ENCODE measurements around the gene AGBL4.

AGBL4 gene

DNA sequence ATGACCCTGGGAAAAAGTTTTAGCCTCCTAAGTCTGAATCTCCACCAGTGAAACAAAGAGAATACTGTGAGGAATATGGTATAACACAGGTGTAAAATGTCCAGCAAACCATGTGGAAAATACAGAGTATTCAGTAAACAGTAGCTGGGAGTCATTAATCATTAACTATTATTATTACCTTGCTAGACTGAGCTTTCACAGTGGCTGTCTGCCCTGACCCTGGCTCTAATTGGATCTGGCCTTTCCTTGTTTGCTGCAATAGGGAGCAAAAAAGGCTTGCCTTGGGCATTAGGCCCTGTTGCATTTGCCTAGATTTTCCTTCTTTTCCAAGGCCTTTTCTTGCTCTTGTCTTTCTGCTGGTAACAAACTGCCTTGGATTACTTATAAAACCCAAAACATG is 1068.0 kb downstream of the AGBL4 start:
- Mint-ChIP-seq H3K27ac (no peak overlapping the region), H3K27me3 (ENCODE audit: low read depth) (no peaks in the 10 kb centered on the region), H3K9me3 (no peaks in the 10 kb centered on the region), H3K4me3 (no peak overlapping the region), H3K36me3 (ENCODE audit: low read depth) (no peaks in the 10 kb centered on the region), H3K4me1 (ENCODE audit: low read depth) (no peaks in the 10 kb centered on the region)
- DNase-seq (ENCODE audit: low spot score): no peak

DNA sequence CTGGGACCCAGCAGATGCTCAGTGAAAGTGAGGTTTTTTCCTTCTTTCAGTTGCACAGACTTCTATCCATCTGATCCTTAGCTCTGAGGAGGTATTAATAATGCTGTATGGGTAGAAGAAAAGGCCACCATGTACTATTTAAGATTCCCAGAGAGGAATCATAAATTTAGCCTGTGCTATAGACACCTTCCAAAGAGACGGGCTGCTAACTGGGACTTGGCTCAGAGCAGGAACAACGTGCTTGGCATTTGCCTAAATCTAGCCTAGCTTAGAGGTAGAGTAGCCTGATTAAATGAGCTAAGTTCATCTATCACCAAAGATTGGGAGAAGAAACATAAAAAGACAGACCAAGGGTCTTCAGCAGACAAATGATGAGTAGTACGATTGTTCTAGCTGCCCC is 1070.1 kb downstream of the AGBL4 start:
- H3K4me3 Mint-ChIP-seq: no peak overlapping the region
- H3K27ac Mint-ChIP-seq: no peak overlapping the region
- no peaks in the 10 kb centered on the region for H3K27me3 Mint-ChIP-seq (ENCODE audit: low read depth)
- no peaks in the 10 kb centered on the region for H3K9me3 Mint-ChIP-seq
- H3K36me3 Mint-ChIP-seq (ENCODE audit: low read depth): no peaks in the 10 kb centered on the region
- no peaks in the 10 kb centered on the region for H3K4me1 Mint-ChIP-seq (ENCODE audit: low read depth)
- no peak for DNase-seq (ENCODE audit: low spot score)

DNA sequence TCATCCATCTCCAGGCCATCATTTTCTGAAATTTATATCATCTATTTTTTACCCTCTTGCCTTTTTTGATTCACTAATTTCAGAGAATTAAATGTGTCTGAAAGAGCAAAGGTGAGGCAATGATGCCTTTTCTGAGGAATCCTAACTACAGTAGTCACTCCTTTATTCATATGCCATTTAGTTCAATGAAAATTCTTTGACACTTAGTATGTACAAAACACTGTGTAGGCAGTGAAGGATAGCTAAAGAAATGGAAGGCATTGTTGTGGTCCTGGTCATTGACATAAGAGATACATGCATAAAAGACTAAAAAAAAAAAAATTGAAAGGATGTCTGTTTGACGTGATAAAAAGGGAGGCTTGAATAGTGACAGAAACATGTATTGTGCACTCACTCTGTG is 1075.2 kb downstream of the AGBL4 start:
- Mint-ChIP-seq H3K4me1 (ENCODE audit: low read depth) (no peaks in the 10 kb centered on the region), H3K27me3 (ENCODE audit: low read depth) (no peaks in the 10 kb centered on the region), H3K9me3 (no peaks in the 10 kb centered on the region), H3K4me3 (no peak overlapping the region), H3K27ac (no peak overlapping the region), H3K36me3 (ENCODE audit: low read depth) (no peaks in the 10 kb centered on the region)
- no peak for DNase-seq (ENCODE audit: low spot score)

DNA sequence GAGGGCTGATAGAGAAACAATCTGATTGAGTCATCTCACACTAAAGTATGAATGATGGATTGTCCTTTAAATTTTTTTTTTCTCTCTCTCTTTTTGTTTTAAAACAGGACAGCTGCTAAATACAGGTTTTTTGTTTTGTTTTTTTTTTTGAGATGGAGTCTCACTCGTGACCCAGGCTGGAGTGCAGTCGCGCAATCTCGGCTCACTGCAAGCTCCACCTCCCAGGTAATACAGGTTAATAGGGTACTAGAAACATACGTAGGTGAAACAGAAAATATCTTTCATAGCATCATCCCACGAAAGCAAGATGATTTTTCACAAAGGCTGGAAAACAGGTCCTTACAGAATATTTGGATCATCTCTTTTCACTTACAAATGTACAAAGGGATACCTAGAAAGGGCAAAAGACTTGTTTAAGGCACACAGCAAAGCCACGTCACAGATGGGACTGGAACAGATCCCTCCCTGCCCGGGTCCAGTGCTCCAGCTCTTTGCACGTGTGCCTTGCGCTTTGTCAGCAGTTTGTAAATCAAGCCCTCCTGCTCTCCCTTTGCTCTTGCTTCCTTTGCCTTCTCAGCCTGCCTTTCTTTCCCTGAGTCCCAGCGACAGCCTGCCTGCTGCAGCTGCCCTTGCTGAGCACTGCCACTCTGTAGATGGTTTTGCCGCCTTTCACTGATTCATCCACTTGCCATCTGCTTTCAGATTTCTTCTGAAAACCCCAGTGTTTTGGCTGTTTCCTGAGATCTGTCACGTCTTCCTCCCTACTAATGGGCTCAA is 1075.8 kb downstream of the AGBL4 start:
- Mint-ChIP-seq H3K27me3 (ENCODE audit: low read depth) (no peaks in the 10 kb centered on the region), H3K36me3 (ENCODE audit: low read depth) (no peaks in the 10 kb centered on the region), H3K27ac (no peak overlapping the region), H3K9me3 (no peaks in the 10 kb centered on the region), H3K4me3 (no peak overlapping the region), H3K4me1 (ENCODE audit: low read depth) (no peaks in the 10 kb centered on the region)
- no peak for DNase-seq (ENCODE audit: low spot score)

DNA sequence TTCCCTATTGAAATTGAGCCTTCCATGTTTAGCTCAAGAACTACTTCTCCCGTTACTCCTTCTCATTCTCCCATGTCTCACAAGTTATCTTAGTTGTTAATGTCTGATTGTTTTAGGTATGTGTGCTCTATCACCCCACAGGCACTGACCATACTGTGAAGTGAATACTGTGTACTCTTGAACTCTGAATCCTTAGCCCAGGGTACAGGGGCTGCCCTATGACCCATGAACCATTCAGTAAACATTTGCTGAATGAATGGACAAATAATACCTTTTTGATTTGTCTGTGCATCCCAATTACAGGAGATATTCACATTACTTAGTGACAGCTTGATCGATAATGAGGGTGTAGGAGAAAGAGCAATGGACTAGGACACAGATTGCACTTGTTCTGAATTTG is 1077.7 kb downstream of the AGBL4 start:
- H3K4me3 Mint-ChIP-seq: no peak overlapping the region
- DNase-seq (ENCODE audit: low spot score): no peak
- H3K27me3 Mint-ChIP-seq (ENCODE audit: low read depth): no peaks in the 10 kb centered on the region
- no peaks in the 10 kb centered on the region for H3K4me1 Mint-ChIP-seq (ENCODE audit: low read depth)
- no peak overlapping the region for H3K27ac Mint-ChIP-seq
- no peaks in the 10 kb centered on the region for H3K9me3 Mint-ChIP-seq
- H3K36me3 Mint-ChIP-seq (ENCODE audit: low read depth): no peaks in the 10 kb centered on the region

DNA sequence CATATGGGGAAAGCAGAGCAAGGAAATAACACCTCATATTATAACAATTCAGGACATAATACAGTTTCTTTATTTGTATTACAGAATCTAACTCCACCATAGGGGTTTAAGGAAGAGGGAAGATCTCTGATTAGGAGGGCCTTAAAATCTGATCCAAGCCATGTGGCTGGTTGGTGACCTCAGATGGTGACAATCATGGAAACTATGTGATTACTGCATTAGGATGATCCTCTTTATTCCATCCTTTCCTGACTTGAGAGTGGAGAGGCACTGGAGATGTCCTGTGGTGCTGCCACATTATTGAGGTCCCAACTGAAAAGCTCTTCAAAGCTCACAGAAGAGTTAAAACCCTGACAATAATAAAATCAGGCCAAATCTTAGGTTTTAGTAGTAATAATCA is 1078.9 kb downstream of the AGBL4 start:
- Mint-ChIP-seq H3K4me3 (no peak overlapping the region), H3K36me3 (ENCODE audit: low read depth) (no peaks in the 10 kb centered on the region), H3K27me3 (ENCODE audit: low read depth) (no peaks in the 10 kb centered on the region), H3K4me1 (ENCODE audit: low read depth) (no peaks in the 10 kb centered on the region), H3K9me3 (no peaks in the 10 kb centered on the region), H3K27ac (no peak overlapping the region)
- DNase-seq (ENCODE audit: low spot score): no peak

DNA sequence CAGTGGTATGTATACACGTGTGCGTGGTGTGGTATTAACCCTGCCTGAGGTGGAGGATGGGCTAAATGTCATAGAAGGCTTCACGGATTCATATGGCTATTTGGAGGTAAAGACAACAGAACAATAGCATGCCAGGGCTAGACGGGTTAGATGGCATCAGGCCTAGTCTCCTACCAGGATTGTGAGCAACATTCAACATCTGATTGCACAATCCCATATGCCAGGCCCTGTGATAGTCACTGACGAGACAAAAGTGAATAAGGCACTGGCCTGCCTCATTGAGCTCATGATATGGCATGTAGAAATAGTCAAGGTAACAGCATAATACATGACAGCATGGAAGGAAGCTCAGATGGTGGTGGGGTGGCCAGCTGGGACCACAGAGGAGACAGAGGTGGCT is 1079.9 kb downstream of the AGBL4 start:
- no peaks in the 10 kb centered on the region for H3K36me3 Mint-ChIP-seq (ENCODE audit: low read depth)
- H3K27me3 Mint-ChIP-seq (ENCODE audit: low read depth): no peaks in the 10 kb centered on the region
- DNase-seq (ENCODE audit: low spot score): no peak
- no peaks in the 10 kb centered on the region for H3K9me3 Mint-ChIP-seq
- H3K4me3 Mint-ChIP-seq: no peak overlapping the region
- H3K27ac Mint-ChIP-seq: no peak overlapping the region
- H3K4me1 Mint-ChIP-seq (ENCODE audit: low read depth): no peaks in the 10 kb centered on the region

DNA sequence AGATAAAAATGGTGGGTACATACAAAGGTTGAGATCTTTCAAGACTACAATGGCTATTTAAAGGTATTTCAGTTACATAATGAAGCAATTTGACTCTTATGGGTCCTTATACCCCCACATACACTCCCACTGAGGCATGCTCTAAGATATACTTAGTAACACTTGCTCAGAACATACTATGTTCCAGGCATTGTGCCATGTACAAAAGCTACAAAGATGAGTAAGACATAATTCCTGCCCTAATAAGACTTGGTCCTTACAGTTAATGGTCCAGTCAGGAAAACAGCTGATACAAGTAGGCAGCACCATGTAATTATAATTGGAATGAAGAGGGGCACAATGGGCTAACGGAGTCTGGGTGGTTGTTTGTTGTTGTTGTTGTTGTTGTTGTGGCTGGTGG is 1080.4 kb downstream of the AGBL4 start:
- Mint-ChIP-seq H3K27ac (no peak overlapping the region), H3K36me3 (ENCODE audit: low read depth) (no peaks in the 10 kb centered on the region), H3K4me1 (ENCODE audit: low read depth) (no peaks in the 10 kb centered on the region), H3K9me3 (no peaks in the 10 kb centered on the region), H3K4me3 (no peak overlapping the region), H3K27me3 (ENCODE audit: low read depth) (no peaks in the 10 kb centered on the region)
- no peak for DNase-seq (ENCODE audit: low spot score)

DNA sequence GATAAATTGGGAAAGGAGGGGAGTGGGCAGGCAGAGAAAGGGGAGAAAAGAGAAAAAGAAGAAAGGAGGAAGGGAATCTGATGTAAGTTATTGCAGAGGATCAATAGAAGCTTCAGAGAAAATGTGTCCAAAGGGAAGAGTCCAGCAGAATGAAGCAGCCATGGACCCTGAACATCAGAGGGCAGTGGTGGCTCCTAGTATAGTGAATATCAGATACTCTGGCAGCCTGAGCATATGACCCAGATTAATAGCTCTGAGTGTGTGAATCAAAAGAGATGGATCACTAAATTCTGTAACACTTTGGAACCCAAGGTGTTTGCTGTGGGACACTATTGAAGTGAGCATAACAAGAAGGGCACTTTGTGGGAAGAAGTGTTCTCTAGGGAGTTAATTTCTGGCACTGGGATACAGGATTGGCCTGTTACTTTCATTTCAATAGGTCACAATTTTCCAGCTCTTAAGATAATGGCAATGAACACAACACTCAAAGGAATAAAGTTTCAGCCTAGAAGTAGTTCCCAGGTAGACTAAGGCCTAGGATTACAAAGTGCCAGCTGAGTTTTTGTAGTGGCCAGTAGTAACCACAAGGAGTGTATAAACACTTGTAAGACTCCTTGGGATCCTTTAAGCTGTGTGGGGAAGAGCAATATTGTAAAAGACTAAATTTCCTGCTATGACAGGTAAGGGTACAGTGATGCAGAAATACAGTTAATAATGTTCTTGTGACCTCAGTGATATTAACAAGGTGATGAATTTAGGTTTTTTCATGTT is 1082.6 kb downstream of the AGBL4 start:
- DNase-seq (ENCODE audit: low spot score): no peak
- H3K27me3 Mint-ChIP-seq (ENCODE audit: low read depth): no peaks in the 10 kb centered on the region
- no peak overlapping the region for H3K4me3 Mint-ChIP-seq
- no peaks in the 10 kb centered on the region for H3K36me3 Mint-ChIP-seq (ENCODE audit: low read depth)
- H3K27ac Mint-ChIP-seq: no peak overlapping the region
- H3K9me3 Mint-ChIP-seq: no peaks in the 10 kb centered on the region
- H3K4me1 Mint-ChIP-seq (ENCODE audit: low read depth): no peaks in the 10 kb centered on the region

DNA sequence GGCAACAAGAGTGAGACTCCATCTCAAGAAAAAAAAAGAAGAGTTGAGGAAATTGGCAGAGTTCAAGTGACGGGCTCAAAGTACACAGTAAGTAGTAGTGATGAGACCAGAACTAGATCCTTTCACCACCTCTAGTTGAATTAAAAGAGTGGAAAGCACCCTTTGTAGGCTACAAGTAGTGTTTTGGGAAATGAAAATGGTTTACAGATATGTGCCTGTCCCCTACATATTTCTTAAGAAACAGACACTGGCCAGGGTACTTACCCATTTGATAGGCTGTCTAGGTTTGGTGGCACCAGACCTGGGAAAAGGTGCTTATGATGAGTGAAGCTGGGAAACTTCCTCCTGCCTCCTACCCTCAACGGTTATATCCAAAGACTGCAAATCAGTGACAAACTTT is 1083.4 kb downstream of the AGBL4 start:
- H3K36me3 Mint-ChIP-seq (ENCODE audit: low read depth): no peaks in the 10 kb centered on the region
- no peaks in the 10 kb centered on the region for H3K4me1 Mint-ChIP-seq (ENCODE audit: low read depth)
- H3K27me3 Mint-ChIP-seq (ENCODE audit: low read depth): no peaks in the 10 kb centered on the region
- no peak for DNase-seq (ENCODE audit: low spot score)
- H3K4me3 Mint-ChIP-seq: no peak overlapping the region
- H3K27ac Mint-ChIP-seq: no peak overlapping the region
- no peaks in the 10 kb centered on the region for H3K9me3 Mint-ChIP-seq

DNA sequence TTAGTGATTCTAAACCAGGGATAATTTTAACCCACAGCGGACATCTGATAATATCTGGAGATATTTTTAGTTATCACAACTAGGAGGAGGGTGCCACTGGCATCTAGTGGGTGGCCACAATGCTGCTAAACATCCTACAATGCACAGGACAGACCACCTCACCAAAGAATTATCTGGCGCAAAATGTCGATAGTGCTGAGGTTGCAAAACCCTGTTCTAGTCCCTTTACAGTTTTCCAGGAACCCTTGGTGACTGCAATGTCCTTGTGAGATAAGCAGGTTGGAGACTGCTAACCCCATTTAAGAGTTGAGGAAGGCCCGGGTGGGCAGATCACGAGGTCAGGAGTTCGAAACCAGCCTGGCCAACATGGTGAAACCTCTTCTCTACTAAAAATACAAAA is 1083.9 kb downstream of the AGBL4 start:
- no peaks in the 10 kb centered on the region for H3K4me1 Mint-ChIP-seq (ENCODE audit: low read depth)
- H3K9me3 Mint-ChIP-seq: no peaks in the 10 kb centered on the region

DNA sequence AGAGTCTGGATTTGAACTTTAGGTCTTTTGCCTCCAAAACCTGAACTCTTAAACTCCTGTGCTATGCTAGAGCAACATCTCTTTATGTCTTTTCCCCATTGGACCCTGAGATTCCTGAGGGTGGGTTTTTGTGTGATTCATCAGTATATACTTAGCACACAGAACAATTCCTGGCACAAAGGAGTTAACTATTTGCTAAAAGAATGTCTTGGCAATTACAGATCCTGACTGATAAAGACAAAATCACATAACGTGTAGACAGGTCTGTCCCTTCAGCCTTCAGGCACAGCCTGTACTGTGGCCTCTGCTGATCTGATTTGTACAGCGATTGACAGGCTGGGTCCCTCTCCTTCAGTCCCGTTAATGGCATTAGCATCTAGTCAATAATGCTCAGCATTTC is 1084.7 kb downstream of the AGBL4 start:
- H3K27me3 Mint-ChIP-seq (ENCODE audit: low read depth): no peaks in the 10 kb centered on the region
- DNase-seq (ENCODE audit: low spot score): no peak
- H3K36me3 Mint-ChIP-seq (ENCODE audit: low read depth): no peaks in the 10 kb centered on the region
- no peak overlapping the region for H3K27ac Mint-ChIP-seq
- no peaks in the 10 kb centered on the region for H3K4me1 Mint-ChIP-seq (ENCODE audit: low read depth)
- H3K4me3 Mint-ChIP-seq: no peak overlapping the region
- no peaks in the 10 kb centered on the region for H3K9me3 Mint-ChIP-seq

More for the DNA sequence above, 1083.9 kb downstream of the AGBL4 start:
- Mint-ChIP-seq H3K27ac (no peak overlapping the region), H3K4me3 (no peak overlapping the region), H3K36me3 (ENCODE audit: low read depth) (no peaks in the 10 kb centered on the region), H3K27me3 (ENCODE audit: low read depth) (no peaks in the 10 kb centered on the region)
- no peak for DNase-seq (ENCODE audit: low spot score)

DNA sequence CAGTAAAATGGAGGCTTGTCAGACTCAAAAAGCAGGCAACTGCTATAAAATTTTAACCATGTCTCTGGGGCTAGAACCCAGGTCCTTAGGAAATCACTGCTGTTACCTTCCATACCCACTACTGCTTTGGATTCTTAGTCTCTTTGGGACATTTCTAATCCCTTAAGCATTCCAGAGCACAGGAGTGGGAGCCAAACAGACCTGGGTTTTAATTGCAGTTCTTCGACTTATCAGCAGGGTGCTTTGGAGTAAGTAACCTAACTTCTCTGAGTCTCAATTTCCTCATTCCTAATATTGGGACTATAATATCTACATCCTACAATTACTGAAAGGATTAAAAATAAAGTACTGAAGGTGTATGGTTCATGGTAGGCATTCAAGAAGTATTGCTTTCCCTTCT is 1086.0 kb downstream of the AGBL4 start:
- Mint-ChIP-seq H3K4me1 (ENCODE audit: low read depth) (no peaks in the 10 kb centered on the region), H3K9me3 (no peaks in the 10 kb centered on the region), H3K27me3 (ENCODE audit: low read depth) (no peaks in the 10 kb centered on the region), H3K36me3 (ENCODE audit: low read depth) (no peaks in the 10 kb centered on the region), H3K4me3 (no peak overlapping the region), H3K27ac (no peak overlapping the region)
- DNase-seq (ENCODE audit: low spot score): no peak

DNA sequence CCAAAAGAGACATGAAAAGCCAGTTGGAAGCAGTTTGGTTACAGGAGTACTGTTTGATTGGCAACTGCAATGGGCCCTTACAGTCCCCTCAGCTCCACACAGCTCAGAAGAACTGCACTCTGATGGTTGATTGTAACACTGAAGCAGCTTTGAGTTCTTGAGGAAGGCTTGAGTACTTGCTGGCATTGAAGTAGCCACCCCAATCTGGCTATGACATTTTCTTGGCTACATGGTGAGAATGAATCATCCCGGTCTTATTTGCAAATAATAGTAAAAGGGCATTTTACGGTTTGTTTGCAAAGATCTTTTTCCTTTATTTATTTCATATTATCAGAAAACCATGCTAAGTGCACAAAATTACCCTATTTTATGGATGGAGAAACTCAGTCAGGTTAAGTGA is 1087.3 kb downstream of the AGBL4 start:
- DNase-seq (ENCODE audit: low spot score): no peak
- H3K4me3 Mint-ChIP-seq: no peak overlapping the region
- no peaks in the 10 kb centered on the region for H3K4me1 Mint-ChIP-seq (ENCODE audit: low read depth)
- H3K36me3 Mint-ChIP-seq (ENCODE audit: low read depth): no peaks in the 10 kb centered on the region
- H3K27ac Mint-ChIP-seq: no peak overlapping the region
- H3K9me3 Mint-ChIP-seq: no peaks in the 10 kb centered on the region
- H3K27me3 Mint-ChIP-seq (ENCODE audit: low read depth): no peaks in the 10 kb centered on the region

DNA sequence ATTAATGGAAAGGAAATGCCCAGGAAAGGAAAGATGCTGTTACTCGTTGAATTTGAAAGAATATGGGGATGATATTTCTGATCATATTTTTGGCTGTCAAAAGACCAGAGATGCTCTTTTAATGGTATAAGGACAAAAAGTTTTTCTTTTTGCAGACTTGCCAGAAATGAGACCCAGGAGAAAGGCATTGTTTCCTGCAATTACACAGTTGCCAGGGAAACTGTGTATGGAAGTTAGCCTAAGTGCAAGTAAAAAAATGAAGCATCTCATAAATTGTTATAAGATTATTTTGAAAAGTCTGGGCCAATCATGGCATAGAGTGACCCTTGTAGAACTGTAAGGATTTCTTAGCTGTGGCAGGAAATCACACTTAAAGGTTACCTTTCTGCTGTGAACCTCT is 1091.4 kb downstream of the AGBL4 start:
- Mint-ChIP-seq H3K4me1 (ENCODE audit: low read depth) (no peaks in the 10 kb centered on the region), H3K27me3 (ENCODE audit: low read depth) (no peaks in the 10 kb centered on the region), H3K4me3 (no peak overlapping the region), H3K36me3 (ENCODE audit: low read depth) (no peaks in the 10 kb centered on the region), H3K9me3 (no peaks in the 10 kb centered on the region), H3K27ac (no peak overlapping the region)
- no peak for DNase-seq (ENCODE audit: low spot score)
